DND-41 (cell line): ENCODE data around the gene DNAH7.

Experiments
- ATAC-seq: fragments of 200-7000 bp; cut with Tn5 transposase; 3 replicates; pipeline ENCODE4 v1.9.1; 2021; ENCODE audit warnings: low read depth; ENCODE audit not compliant: insufficient read depth
- DNase-seq: peaks from one replicate; pipeline ENCODE4 v3.0.0-alpha.2; 2020
- H2AFZ ChIP-seq: 2 replicates; pipeline ENCODE4 v1.6.0; 2012; ENCODE audit warnings: low read depth, low read length
- H3K27ac ChIP-seq: 2 replicates; pipeline ENCODE4 v1.5.1; 2012; ENCODE audit warnings: low read length, inconsistent platforms
- H3K27me3 ChIP-seq: fragments of 200-600 bp; sonication (generic); 2 replicates; pipeline ENCODE4 v1.6.0; 2012; ENCODE audit warnings: low read length, mild to moderate bottlenecking, inconsistent platforms; ENCODE audit not compliant: insufficient read depth, poor library complexity
- H3K36me3 ChIP-seq: 2 replicates; pipeline ENCODE4 v1.5.1; 2012; ENCODE audit warnings: low read length, inconsistent platforms; ENCODE audit not compliant: insufficient read depth
- H3K4me1 ChIP-seq: 2 replicates; pipeline ENCODE4 v1.5.1; 2012; ENCODE audit warnings: mild to moderate bottlenecking, low read length; ENCODE audit not compliant: insufficient read depth
- H3K4me2 ChIP-seq: 2 replicates; pipeline ENCODE4 v1.6.0; 2012; ENCODE audit warnings: mild to moderate bottlenecking, moderate library complexity, low read length, inconsistent platforms; ENCODE audit not compliant: insufficient read depth
- H3K4me3 ChIP-seq, 2 experiments: fragments of 200-600 bp in 1 of 2; shearing (Covaris generic) in 1 of 2; 2 replicates each; pipeline ENCODE4 v1.5.1; 2012 to 2016; ENCODE audit warnings: inconsistent platforms in 2 of 2, low read length in 2 of 2, mild to moderate bottlenecking in 2 of 2, low read depth in 1 of 2, moderate library complexity in 1 of 2
- H3K79me2 ChIP-seq: 2 replicates; pipeline ENCODE4 v1.6.0; 2012; ENCODE audit warnings: low read length, inconsistent platforms; ENCODE audit not compliant: insufficient read depth
- H3K9ac ChIP-seq: 2 replicates; pipeline ENCODE4 v1.6.0; 2012; ENCODE audit warnings: low read depth, mild to moderate bottlenecking, inconsistent platforms, low read length, moderate library complexity
- H3K9me3 ChIP-seq: 2 replicates; pipeline ENCODE4 v1.5.1; 2012; ENCODE audit warnings: low read length, moderate library complexity, mild to moderate bottlenecking, inconsistent platforms; ENCODE audit not compliant: insufficient read depth, severe bottlenecking
- H4K20me1 ChIP-seq: 2 replicates; pipeline ENCODE4 v1.6.0; 2012; ENCODE audit warnings: low read length; ENCODE audit not compliant: insufficient read depth
- EZH2 ChIP-seq: IDR thresholded peaks from 3 replicates; pipeline ENCODE4 v1.6.1; 2012; ENCODE audit warnings: borderline replicate concordance, low read depth, mild to moderate bottlenecking, moderate library complexity, low read length, inconsistent platforms; ENCODE audit not compliant: severe bottlenecking
- TF ChIP-seq, protein P1 (sequence below): IDR thresholded peaks from 2 replicates; pipeline ENCODE4 v1.5.1; 2012; ENCODE audit warnings: borderline replicate concordance, low read length, moderate library complexity, mild to moderate bottlenecking; ENCODE audit not compliant: poor library complexity, severe bottlenecking; ENCODE audit errors: extremely low read depth

The DNAH7 gene

GRCh38 chr2:196046123-196046917 is 22.3 kb downstream of the DNAH7 start:
- H3K4me2 ChIP-seq: no peak overlapping the region
- H4K20me1 ChIP-seq: no peaks in the 10 kb centered on the region
- H3K4me1 ChIP-seq: no peaks in the 10 kb centered on the region
- H3K79me2 ChIP-seq: no peaks in the 10 kb centered on the region
- peak; percentile 19; the same call in 1 of the 3 replicates for ATAC-seq
- no peak for DNase-seq
- no peak overlapping the region for H3K9ac ChIP-seq
- H3K27me3 ChIP-seq: no peaks in the 10 kb centered on the region
- no peaks in the 10 kb centered on the region for H3K36me3 ChIP-seq
- H3K27ac ChIP-seq: no peak overlapping the region
- H3K4me3 ChIP-seq: no peak overlapping the region
- no peak overlapping the region for H2AFZ ChIP-seq
- TF ChIP-seq, protein P1, sequence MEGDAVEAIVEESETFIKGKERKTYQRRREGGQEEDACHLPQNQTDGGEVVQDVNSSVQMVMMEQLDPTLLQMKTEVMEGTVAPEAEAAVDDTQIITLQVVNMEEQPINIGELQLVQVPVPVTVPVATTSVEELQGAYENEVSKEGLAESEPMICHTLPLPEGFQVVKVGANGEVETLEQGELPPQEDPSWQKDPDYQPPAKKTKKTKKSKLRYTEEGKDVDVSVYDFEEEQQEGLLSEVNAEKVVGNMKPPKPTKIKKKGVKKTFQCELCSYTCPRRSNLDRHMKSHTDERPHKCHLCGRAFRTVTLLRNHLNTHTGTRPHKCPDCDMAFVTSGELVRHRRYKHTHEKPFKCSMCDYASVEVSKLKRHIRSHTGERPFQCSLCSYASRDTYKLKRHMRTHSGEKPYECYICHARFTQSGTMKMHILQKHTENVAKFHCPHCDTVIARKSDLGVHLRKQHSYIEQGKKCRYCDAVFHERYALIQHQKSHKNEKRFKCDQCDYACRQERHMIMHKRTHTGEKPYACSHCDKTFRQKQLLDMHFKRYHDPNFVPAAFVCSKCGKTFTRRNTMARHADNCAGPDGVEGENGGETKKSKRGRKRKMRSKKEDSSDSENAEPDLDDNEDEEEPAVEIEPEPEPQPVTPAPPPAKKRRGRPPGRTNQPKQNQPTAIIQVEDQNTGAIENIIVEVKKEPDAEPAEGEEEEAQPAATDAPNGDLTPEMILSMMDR: no peak
- TF ChIP-seq EZH2: no peak
- H3K9me3 ChIP-seq: no peaks in the 10 kb centered on the region

GRCh38 chr2:196041786-196042185 is 26.9 kb downstream of the DNAH7 start:
- Histone ChIP-seq H3K27me3 (no peaks in the 10 kb centered on the region), H3K36me3 (no peaks in the 10 kb centered on the region), H3K4me3 (no peak overlapping the region), H3K27ac (no peak overlapping the region), H3K4me2 (no peak overlapping the region), H3K9me3 (peaks cover 22% of the 10 kb centered on the region), H4K20me1 (no peaks in the 10 kb centered on the region), H3K9ac (no peak overlapping the region), H3K4me1 (no peaks in the 10 kb centered on the region), H2AFZ (no peak overlapping the region), H3K79me2 (no peaks in the 10 kb centered on the region)
- TF ChIP-seq, protein P1: no peak
- TF ChIP-seq EZH2: no peak
- ATAC-seq: no peak
- no peak for DNase-seq

- no peaks in the 10 kb centered on the region for H4K20me1 ChIP-seq
- H3K4me3 ChIP-seq: no peak overlapping the region
- H3K27me3 ChIP-seq: no peaks in the 10 kb centered on the region
- H3K9me3 ChIP-seq: peaks cover 27% of the 10 kb centered on the region
- H3K79me2 ChIP-seq: no peaks in the 10 kb centered on the region
- no peak overlapping the region for H2AFZ ChIP-seq
- no peak for DNase-seq
- no peak for ATAC-seq
- no peak overlapping the region for H3K4me2 ChIP-seq
- no peaks in the 10 kb centered on the region for H3K4me1 ChIP-seq
- no peaks in the 10 kb centered on the region for H3K36me3 ChIP-seq
- no peak overlapping the region for H3K27ac ChIP-seq
- TF ChIP-seq, protein P1: no peak
- TF ChIP-seq EZH2: no peak
- no peak overlapping the region for H3K9ac ChIP-seq
These were observed 28.4 kb downstream of the DNAH7 start for GRCh38 chr2:196040218-196040617.
